PFSK-1 (cell line): ENCODE data around the gene CDC42EP4.

ENCODE experiments used
- FOXP2 ChIP-seq: optimal IDR thresholded peaks from 2 replicates; pipeline ENCODE3; 2011; ENCODE audit warnings: borderline replicate concordance, control low read depth, inconsistent platforms; ENCODE audit not compliant: insufficient read depth; ENCODE audit errors: extremely low read length, extremely low read depth
- POLR2AphosphoS5 ChIP-seq: IDR thresholded peaks from 2 replicates; pipeline ENCODE4 v1.6.1; 2012; ENCODE audit warnings: low read depth, mild to moderate bottlenecking, control low read depth, low read length, moderate library complexity
- REST ChIP-seq, 2 experiments: IDR thresholded peaks; 2 replicates each; pipeline versions ENCODE4 v1.6.1 to v1.8.0; 2011 to 2012; ENCODE audit warnings: low read depth in 2 of 2, low read length in 2 of 2, control low read depth in 1 of 2, inconsistent platforms in 1 of 2, mild to moderate bottlenecking in 1 of 2, moderate library complexity in 1 of 2; ENCODE audit not compliant: insufficient read depth in 1 of 2
- SIN3A ChIP-seq: IDR thresholded peaks from 2 replicates; pipeline ENCODE4 v1.6.1; 2012; ENCODE audit warnings: mild to moderate bottlenecking, low read length, moderate library complexity, borderline replicate concordance; ENCODE audit not compliant: insufficient read depth
- TAF1 ChIP-seq: IDR thresholded peaks from 2 replicates; pipeline ENCODE4 v1.6.1; 2012; ENCODE audit warnings: low read length, control low read depth, borderline replicate concordance; ENCODE audit not compliant: insufficient read depth

Gene CDC42EP4

GRCh38 chr17:73282629-73283028 lies 29.2 kb downstream of the CDC42EP4 start:
- TF ChIP-seq SIN3A (no peak), POLR2AphosphoS5 (no peak), REST (IDR thresholded peaks at IDR 0.05; ENCODE audit: insufficient read depth in 1 of 2, low read depth in 2 of 2, low read length in 2 of 2) (no peak), TAF1 (no peak), FOXP2 (no peak)

- TF ChIP-seq TAF1, result no peak
- TF ChIP-seq POLR2AphosphoS5, result no peak
- TF ChIP-seq SIN3A, result no peak
- no peak for TF ChIP-seq REST (IDR thresholded peaks at IDR 0.05; ENCODE audit: insufficient read depth in 1 of 2, low read depth in 2 of 2, low read length in 2 of 2)
- no peak for TF ChIP-seq FOXP2
These were observed 29.9 kb downstream of the CDC42EP4 start for GRCh38 chr17:73281928-73282327.

- TF ChIP-seq POLR2AphosphoS5, result no peak
- TF ChIP-seq SIN3A, result no peak
- no peak for TF ChIP-seq TAF1
- no peak for TF ChIP-seq REST (IDR thresholded peaks at IDR 0.05; ENCODE audit: insufficient read depth in 1 of 2, low read depth in 2 of 2, low read length in 2 of 2)
- no peak for TF ChIP-seq FOXP2
These were observed 31.6 kb downstream of the CDC42EP4 start for GRCh38 chr17:73280191-73280590.

GRCh38 chr17:73279704-73280103 lies 32.1 kb downstream of the CDC42EP4 start:
- TF ChIP-seq POLR2AphosphoS5 (no peak), SIN3A (no peak), FOXP2 (no peak), REST (IDR thresholded peaks at IDR 0.05; ENCODE audit: insufficient read depth in 1 of 2, low read depth in 2 of 2, low read length in 2 of 2) (no peak), TAF1 (no peak)

GRCh38 chr17:73278465-73279453 lies 33.0 kb downstream of the CDC42EP4 start:
- no peak for TF ChIP-seq REST (IDR thresholded peaks at IDR 0.05; ENCODE audit: insufficient read depth in 1 of 2, low read depth in 2 of 2, low read length in 2 of 2)
- TF ChIP-seq POLR2AphosphoS5, result no peak
- TF ChIP-seq FOXP2, result no peak
- no peak for TF ChIP-seq SIN3A
- TF ChIP-seq TAF1, result no peak
